Measurements from ENCODE around the gene PCDH9.

DNA sequence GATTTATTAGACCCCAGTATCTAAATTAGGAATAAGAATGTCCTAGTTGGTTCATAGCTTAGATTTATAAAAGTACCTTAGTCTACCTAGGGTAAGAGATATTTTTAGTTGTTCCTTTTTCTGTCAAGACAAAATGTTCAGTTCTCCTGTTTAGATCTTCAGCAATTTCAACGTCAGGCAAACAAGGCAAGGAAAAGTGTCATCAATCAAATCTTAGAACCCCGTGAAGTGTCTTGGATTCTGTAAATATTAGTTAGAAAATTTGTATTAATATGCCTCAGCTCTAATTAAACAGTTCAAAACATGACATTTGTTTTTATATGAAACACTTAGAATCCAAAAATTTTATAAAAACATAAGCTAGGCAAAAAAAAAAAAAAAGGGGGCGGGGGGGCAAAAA is 296.6 kb downstream of the PCDH9 start:
- TF ChIP-seq, protein P1, sequence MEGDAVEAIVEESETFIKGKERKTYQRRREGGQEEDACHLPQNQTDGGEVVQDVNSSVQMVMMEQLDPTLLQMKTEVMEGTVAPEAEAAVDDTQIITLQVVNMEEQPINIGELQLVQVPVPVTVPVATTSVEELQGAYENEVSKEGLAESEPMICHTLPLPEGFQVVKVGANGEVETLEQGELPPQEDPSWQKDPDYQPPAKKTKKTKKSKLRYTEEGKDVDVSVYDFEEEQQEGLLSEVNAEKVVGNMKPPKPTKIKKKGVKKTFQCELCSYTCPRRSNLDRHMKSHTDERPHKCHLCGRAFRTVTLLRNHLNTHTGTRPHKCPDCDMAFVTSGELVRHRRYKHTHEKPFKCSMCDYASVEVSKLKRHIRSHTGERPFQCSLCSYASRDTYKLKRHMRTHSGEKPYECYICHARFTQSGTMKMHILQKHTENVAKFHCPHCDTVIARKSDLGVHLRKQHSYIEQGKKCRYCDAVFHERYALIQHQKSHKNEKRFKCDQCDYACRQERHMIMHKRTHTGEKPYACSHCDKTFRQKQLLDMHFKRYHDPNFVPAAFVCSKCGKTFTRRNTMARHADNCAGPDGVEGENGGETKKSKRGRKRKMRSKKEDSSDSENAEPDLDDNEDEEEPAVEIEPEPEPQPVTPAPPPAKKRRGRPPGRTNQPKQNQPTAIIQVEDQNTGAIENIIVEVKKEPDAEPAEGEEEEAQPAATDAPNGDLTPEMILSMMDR (IDR thresholded peaks at IDR 0.05; ENCODE audit: low read depth, low read length): no peak
- TF ChIP-seq EZH2phosphoT487 (IDR thresholded peaks at IDR 0.05; ENCODE audit: low read depth): no peak

All from OCI-LY3 (cell line).